BLaER1 treated with 17β-estradiol and CSF1 and Interleukin-3, amounts not matched to agents 10 nM and 100 nM (cell line): ENCODE results near the gene AATK.
A peak's percentile ranks its signal among the peaks of the same experiment; 100 is the strongest.

Experiments used
- H3K27ac ChIP-seq, 11 experiments: shearing (Covaris generic); formaldehyde crosslinking; 2 replicates each; pipeline ENCODE4 v1.8.1; 2022
- H3K27me3 ChIP-seq, 11 experiments: shearing (Covaris generic); formaldehyde crosslinking; 2 replicates each; pipeline ENCODE4 v1.8.1; 2022
- H3K36me3 ChIP-seq, 11 experiments: shearing (Covaris generic); formaldehyde crosslinking; 2 replicates each; pipeline ENCODE4 v1.8.1; 2022
- H3K4me1 ChIP-seq, 10 experiments: shearing (Covaris generic); formaldehyde crosslinking; 2 replicates each; pipeline ENCODE4 v1.8.1; 2022
- H3K4me2 ChIP-seq, 11 experiments: shearing (Covaris generic); formaldehyde crosslinking; 2 replicates each; pipeline ENCODE4 v1.8.1; 2022
- H3K4me3 ChIP-seq, 10 experiments: shearing (Covaris generic); formaldehyde crosslinking; 2 replicates each; pipeline ENCODE4 v1.8.1; 2022
- H3K9ac ChIP-seq, 11 experiments: shearing (Covaris generic); formaldehyde crosslinking; 2 replicates each; pipeline ENCODE4 v1.8.1; 2022
- H3K9me3 ChIP-seq, 11 experiments: shearing (Covaris generic); formaldehyde crosslinking; replicated peaks in 1 of 11; 2 replicates each; pipeline ENCODE4 v1.8.1; 2022
- H4K20me1 ChIP-seq, 11 experiments: shearing (Covaris generic); formaldehyde crosslinking; 2 replicates each; pipeline ENCODE4 v1.8.1; 2022
- Cebpa-rat ChIP-seq, 11 experiments: shearing (Covaris generic); IDR thresholded peaks; 2 replicates each; pipeline ENCODE4 v1.8.1; 2022

The AATK gene

DNA sequence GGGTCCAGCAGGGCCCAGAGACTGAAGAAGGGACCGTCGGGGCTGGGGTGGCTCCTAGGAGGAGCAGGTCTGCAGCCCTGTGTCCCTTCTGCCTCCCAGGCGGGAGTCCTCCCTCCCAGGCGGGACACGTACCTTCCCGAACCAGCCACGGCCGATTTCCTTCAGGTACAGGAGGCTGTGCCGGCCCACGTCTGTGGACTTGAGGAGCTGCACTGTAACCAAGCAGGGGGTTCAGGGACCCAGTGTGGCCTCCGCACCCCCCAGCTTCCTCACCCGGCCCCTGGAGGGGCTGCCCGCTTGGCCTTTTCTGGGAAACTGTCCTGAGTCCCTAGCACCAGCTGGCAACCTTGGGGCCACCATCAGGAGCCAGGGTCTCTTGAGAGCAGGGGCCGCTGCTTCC is 37.7 kb downstream of the AATK start:
- no peaks in the 10 kb centered on the region for H3K9me3 ChIP-seq
- peaks cover 0 to 50% (median 21%) of the 10 kb centered on the region in 10 experiments; a peak in 13 of 20 replicates for H3K4me1 ChIP-seq
- H3K9ac ChIP-seq: no peak overlapping the region
- TF ChIP-seq Cebpa-rat (IDR thresholded peaks at IDR 0.05): no peak
- peak overlapping the region in 3 of 11 experiments; percentile 12 to 69 (median 59); a peak in 4 of 22 replicates for H3K4me2 ChIP-seq
- no peak overlapping the region for H3K4me3 ChIP-seq
- no peaks in the 10 kb centered on the region for H3K36me3 ChIP-seq
- H4K20me1 ChIP-seq: peaks cover 0 to 55% (median 0%) of the 10 kb centered on the region in 11 experiments; a peak in 6 of 22 replicates
- H3K27ac ChIP-seq: no peak overlapping the region
- no peaks in the 10 kb centered on the region for H3K27me3 ChIP-seq

- peak overlapping the region in 6 of 11 experiments; percentile 30 to 59 (median 44); a peak in 10 of 22 replicates for H3K4me2 ChIP-seq
- H3K4me1 ChIP-seq: peaks cover 0 to 49% (median 21%) of the 10 kb centered on the region in 10 experiments; a peak in 13 of 20 replicates
- H3K4me3 ChIP-seq: no peak overlapping the region
- no peaks in the 10 kb centered on the region for H3K9me3 ChIP-seq
- H4K20me1 ChIP-seq: peaks cover 0 to 55% (median 0%) of the 10 kb centered on the region in 11 experiments; a peak in 5 of 22 replicates
- H3K9ac ChIP-seq: peak overlapping the region in 1 of 11 experiments; percentile 29; a peak in 1 of 22 replicates
- no peak for TF ChIP-seq Cebpa-rat (IDR thresholded peaks at IDR 0.05)
- no peaks in the 10 kb centered on the region for H3K27me3 ChIP-seq
- no peaks in the 10 kb centered on the region for H3K36me3 ChIP-seq
- no peak overlapping the region for H3K27ac ChIP-seq
Observed at GRCh38 chr17:81127526-81128177, 38.4 kb downstream of the AATK start.

DNA sequence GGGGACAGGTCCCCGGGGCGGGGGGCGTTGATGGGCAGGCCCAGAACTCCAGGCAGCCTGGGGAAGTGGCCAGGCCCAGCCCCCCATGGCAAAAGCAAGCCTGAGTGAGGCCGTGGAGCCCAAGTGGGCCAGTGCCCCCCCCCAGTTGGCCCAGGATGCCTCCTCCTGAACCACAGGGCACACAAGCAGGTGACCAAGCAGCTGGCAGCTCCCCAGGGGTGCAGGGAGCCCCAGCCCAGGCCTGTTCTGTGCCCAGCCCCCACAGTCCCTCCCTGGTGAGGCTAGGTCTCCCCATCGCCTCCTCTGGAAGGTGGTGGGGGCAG is 38.9 kb downstream of the AATK start:
- H3K4me2 ChIP-seq: peak overlapping the region in 6 of 11 experiments; percentile 30 to 59 (median 44); a peak in 10 of 22 replicates
- no peak overlapping the region for H3K27ac ChIP-seq
- no peak for TF ChIP-seq Cebpa-rat (IDR thresholded peaks at IDR 0.05)
- peaks cover 0 to 43% (median 21%) of the 10 kb centered on the region in 10 experiments; a peak in 13 of 20 replicates for H3K4me1 ChIP-seq
- H3K36me3 ChIP-seq: no peaks in the 10 kb centered on the region; a peak in 2 of 22 replicates
- H4K20me1 ChIP-seq: peaks cover 0 to 55% (median 0%) of the 10 kb centered on the region in 11 experiments; a peak in 5 of 22 replicates
- H3K27me3 ChIP-seq: no peaks in the 10 kb centered on the region
- H3K9me3 ChIP-seq: no peaks in the 10 kb centered on the region
- peak overlapping the region in 1 of 11 experiments; percentile 29; a peak in 1 of 22 replicates for H3K9ac ChIP-seq
- no peak overlapping the region for H3K4me3 ChIP-seq

GRCh38 chr17:81126281-81127132 is 39.5 kb downstream of the AATK start:
- H3K36me3 ChIP-seq: no peaks in the 10 kb centered on the region; a peak in 2 of 22 replicates
- peak overlapping the region in 1 of 11 experiments; percentile 41; a peak in 1 of 22 replicates for H3K9ac ChIP-seq
- H3K4me2 ChIP-seq: peak overlapping the region in 5 of 11 experiments; percentile 15 to 51 (median 31); a peak in 7 of 22 replicates
- no peaks in the 10 kb centered on the region for H3K27me3 ChIP-seq
- no peak overlapping the region for H3K4me3 ChIP-seq
- TF ChIP-seq Cebpa-rat (IDR thresholded peaks at IDR 0.05): no peak
- no peaks in the 10 kb centered on the region for H3K9me3 ChIP-seq
- H4K20me1 ChIP-seq: peaks cover 0 to 53% (median 0%) of the 10 kb centered on the region in 11 experiments; a peak in 5 of 22 replicates
- H3K27ac ChIP-seq: no peak overlapping the region
- peaks cover 0 to 41% (median 21%) of the 10 kb centered on the region in 10 experiments; a peak in 13 of 20 replicates for H3K4me1 ChIP-seq

DNA sequence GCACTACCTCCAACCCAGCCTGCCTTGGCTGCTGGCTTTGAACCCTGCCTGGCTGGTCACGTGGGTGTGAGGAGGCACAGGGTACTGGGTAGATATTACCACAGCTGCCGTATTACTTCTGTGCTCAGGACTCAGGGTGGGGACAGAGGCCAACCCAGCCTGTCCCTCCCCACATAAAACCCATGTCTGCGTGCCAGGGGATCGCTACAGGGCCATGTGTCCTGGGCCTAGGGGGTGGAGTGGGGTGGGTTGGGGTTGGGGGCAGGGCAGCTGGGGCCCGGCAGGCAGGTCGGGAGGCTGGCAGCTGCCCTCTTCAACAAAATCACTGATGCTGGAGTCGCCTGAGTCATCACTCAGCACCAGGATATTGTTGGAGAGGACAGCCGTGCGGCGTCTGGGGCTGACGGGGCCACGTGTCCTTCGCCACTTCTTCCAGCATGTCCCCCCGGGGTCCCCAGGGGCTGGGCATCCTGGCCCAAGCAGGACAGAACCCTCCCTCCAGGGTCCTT is 40.4 kb downstream of the AATK start:
- no peaks in the 10 kb centered on the region for H3K27me3 ChIP-seq

GRCh38 chr17:81124377-81124776 is 41.6 kb downstream of the AATK start:
- no peak overlapping the region for H3K4me3 ChIP-seq
- H3K36me3 ChIP-seq: no peaks in the 10 kb centered on the region; a peak in 2 of 22 replicates
- H3K9ac ChIP-seq: no peak overlapping the region
- H3K4me2 ChIP-seq: no peak overlapping the region
- no peak for TF ChIP-seq Cebpa-rat (IDR thresholded peaks at IDR 0.05)
- H3K9me3 ChIP-seq: no peaks in the 10 kb centered on the region
- no peak overlapping the region for H3K27ac ChIP-seq
- peaks cover 0 to 55% (median 0%) of the 10 kb centered on the region in 11 experiments; a peak in 5 of 22 replicates for H4K20me1 ChIP-seq
- peaks cover 0 to 2% (median 0%) of the 10 kb centered on the region in 11 experiments; a peak in 1 of 22 replicates for H3K27me3 ChIP-seq
- peaks cover 0 to 33% (median 14%) of the 10 kb centered on the region in 10 experiments; a peak in 12 of 20 replicates for H3K4me1 ChIP-seq

More for the DNA sequence above, 40.4 kb downstream of the AATK start:
- Histone ChIP-seq H4K20me1 (peaks cover 0 to 53% (median 0%) of the 10 kb centered on the region in 11 experiments; a peak in 5 of 22 replicates), H3K9ac (no peak overlapping the region), H3K4me2 (no peak overlapping the region), H3K9me3 (no peaks in the 10 kb centered on the region), H3K4me3 (no peak overlapping the region), H3K27ac (no peak overlapping the region), H3K36me3 (no peaks in the 10 kb centered on the region; a peak in 2 of 22 replicates), H3K4me1 (peaks cover 0 to 41% (median 21%) of the 10 kb centered on the region in 10 experiments; a peak in 13 of 20 replicates)
- no peak for TF ChIP-seq Cebpa-rat (IDR thresholded peaks at IDR 0.05)

- TF ChIP-seq Cebpa-rat (IDR thresholded peaks at IDR 0.05): no peak
- Histone ChIP-seq H3K27ac (no peak overlapping the region), H3K36me3 (no peaks in the 10 kb centered on the region; a peak in 2 of 22 replicates), H3K27me3 (peaks cover 3 to 12% (median 6%) of the 10 kb centered on the region in 11 experiments; a peak in 16 of 22 replicates), H3K4me1 (peaks cover 0 to 35% (median 20%) of the 10 kb centered on the region in 10 experiments; a peak in 11 of 20 replicates), H4K20me1 (peaks cover 0 to 46% (median 0%) of the 10 kb centered on the region in 11 experiments; a peak in 6 of 22 replicates), H3K9me3 (no peaks in the 10 kb centered on the region), H3K4me2 (no peak overlapping the region), H3K4me3 (no peak overlapping the region), H3K9ac (no peak overlapping the region)
Observed at GRCh38 chr17:81123052-81124048, 42.7 kb downstream of the AATK start.
